Medulla oblongata (tissue), 1 donor: ENCODE data around the gene MIXL1.
"Not testable (repeated sequence)": the region's sequence is repeated elsewhere in the genome, so short reads cannot be mapped to it uniquely, and the experiment has no call there.

Source experiments
- DNase-seq: peaks from one replicate; pipeline ENCODE4 v3.0.0-alpha.2; 2015; ENCODE audit errors: extremely low spot score

The MIXL1 gene

GRCh38 chr1:226215239-226215638 is 8.2 kb upstream of the MIXL1 start:
- DNase-seq: no peak

DNA sequence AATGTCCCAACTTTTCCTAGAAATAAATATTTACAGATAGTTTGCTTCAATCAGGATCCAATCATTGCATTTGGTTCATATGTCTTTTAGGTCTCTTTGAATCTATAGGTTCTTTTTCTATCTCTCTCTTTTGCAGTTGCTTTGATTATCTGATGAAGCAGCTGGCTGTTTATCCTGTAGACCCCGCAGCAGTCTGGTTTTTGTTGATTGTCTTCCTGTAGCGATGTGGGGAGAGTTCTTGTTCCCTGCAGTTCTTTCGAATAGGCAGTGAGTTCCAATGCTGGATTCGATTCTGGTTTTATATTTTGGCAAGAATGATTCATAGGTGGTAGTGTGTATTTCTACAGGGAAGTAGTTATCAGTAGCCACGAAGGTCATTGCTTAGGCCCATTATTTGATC is 7.4 kb upstream of the MIXL1 start:
- DNase-seq: no peak

DNA sequence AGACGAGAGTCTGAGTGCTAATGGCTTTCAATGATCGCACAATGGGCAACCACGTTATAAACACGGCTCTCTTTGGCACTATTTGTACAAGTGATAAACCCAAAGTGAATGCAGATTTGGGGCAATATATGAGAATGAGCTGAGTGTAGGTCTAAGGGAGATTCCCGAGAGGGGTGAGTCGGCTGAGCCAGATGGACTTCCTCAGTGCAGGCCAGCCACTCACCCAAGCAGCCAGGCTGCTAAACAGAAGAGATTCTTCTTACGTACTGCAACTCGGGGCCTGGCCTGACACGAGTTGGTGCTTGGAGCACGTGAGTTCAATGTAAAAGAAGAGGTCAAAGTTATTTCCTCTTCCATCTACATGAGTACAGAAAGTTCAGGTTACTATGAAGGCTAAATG is 6.2 kb upstream of the MIXL1 start:
- no peak for DNase-seq

DNA sequence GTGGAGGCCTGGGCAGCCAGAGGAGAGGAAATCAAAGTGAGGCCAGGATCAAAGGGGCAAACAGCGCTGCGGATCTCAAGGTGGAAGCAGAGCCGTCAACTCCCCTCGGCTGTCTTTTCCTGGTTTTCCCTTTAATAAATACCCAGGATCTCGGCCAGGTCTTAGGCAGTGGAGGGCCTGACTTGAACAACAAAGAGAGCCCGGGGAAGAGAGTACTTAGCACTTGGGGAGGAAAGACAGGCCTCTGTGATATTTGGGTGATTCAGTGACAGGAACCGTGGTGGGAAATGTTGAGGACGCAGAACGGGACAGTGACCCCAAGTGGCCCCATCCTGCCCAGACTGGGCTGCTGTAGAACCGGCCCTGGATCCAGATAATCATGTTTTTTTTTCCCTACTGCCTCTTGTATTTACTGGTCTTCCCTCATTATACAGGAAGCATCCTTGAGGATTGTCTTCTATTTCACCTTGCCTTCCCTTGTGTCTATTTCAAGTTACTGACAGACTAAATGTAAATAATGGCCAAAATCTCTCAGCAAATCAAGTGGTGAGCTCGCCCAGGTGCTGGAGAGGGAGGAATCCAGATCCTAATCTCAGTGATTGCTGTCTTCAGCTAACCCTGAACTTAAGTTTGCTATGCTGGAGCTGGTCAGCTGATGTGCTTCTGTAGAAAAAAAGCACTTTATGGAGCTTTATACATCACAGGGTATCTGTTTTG is 2.8 kb upstream of the MIXL1 start:
- no peak for DNase-seq

DNA sequence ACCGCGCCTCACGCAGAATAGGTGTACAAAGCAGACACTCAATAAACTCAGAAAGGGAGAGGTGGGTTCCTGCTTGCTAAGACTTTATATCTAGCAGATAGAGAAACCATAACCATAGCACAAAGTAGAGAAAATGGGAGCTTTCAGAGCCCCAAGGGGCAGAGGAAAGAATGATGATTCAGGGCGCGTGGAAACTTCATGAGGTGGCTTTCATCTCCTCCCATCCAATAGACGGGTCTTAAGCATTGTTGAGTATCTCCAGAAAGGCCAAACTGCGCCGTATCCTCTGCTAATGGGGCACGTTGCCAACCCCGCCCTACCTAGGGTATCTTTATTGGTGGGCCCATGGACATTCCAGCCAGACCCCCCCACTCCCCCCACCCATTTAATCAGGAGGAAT is 778 bp upstream of the MIXL1 start:
- DNase-seq: no peak

DNA sequence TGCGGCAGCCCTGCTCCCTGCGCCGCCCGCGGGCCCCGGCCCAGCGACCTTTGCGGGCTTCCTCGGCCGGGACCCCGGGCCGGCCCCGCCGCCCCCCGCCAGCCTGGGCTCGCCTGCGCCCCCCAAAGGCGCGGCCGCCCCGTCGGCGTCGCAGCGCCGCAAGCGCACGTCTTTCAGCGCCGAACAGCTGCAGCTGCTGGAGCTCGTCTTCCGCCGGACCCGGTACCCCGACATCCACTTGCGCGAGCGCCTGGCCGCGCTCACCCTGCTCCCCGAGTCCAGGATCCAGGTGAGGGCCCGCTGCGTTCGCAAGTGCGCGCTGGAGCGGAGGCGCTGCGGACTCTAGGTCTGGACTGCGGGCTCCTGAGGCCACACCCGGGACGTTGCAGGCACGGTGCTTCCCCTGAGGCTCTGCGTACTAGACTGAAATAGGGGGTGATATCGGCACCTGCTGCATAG is 351 bp downstream of the MIXL1 start:
- DNase-seq: no peak

DNA sequence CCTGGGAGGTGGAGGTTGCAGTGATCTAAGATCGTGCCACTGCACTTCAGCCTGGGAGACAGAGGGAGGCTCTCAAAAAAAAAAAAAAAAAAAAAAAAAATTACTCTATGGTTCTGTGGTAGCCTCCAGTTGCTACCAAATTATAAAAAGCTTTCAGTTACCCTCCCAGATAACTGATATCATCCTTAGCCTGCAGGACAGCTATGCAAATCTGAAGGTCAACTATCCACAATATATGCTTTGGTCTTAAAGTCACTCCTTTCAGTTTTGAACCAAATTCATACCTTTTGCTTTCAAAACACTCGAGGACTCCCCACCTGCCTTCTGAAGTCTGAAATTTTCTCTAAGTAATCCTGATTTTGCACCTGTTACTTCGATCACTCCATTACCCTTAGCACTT is 3.1 kb downstream of the MIXL1 start:
- no peak for DNase-seq

GRCh38 chr1:226233293-226233692 is 9.8 kb downstream of the MIXL1 start:
- no peak for DNase-seq

GRCh38 chr1:226233806-226234205 is 10.3 kb downstream of the MIXL1 start:
- no peak for DNase-seq

GRCh38 chr1:226236826-226237225 is 13.4 kb downstream of the MIXL1 start:
- DNase-seq: no peak

- no peak for DNase-seq
These were observed 16.0 kb downstream of the MIXL1 start for GRCh38 chr1:226239421-226239820.

GRCh38 chr1:226248091-226248490 is 24.6 kb downstream of the MIXL1 start:
- no peak for DNase-seq

DNA sequence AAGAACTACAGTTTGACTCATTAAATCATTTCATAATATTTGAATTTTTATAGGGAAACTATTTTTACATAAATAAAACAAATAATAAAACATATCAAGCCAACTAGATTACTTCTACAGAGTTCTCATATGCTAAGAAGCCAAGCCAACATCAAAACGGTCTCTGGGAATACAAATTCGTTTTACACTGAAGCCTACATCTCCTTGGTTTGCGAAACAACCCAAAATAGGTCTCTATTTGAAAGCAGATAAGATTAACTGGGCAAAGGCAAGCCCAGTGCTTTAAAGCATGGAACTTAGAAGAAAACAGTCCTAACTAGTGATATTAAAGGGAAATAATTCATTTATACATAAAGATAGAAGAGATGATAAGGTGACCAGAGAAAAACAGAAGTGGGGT is 25.3 kb downstream of the MIXL1 start:
- no peak for DNase-seq

DNA sequence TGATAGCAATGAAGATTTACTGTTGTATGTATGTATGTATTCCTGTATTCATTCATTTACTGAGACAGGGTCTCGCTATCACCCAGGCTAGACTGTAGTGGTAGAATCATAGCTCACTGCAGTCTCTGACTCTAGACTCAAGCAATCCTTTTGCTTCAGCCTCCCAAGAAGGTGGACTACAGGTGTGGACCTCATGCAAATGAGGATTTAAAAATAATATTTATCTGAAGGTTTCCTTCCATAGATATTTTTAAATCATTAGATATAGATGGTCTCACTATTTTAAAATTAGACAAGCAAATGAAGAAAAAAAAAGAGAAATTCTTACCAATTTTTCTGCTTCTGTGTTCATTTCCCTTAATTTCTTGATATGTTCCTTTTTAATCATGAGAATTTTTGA is 27.0 kb downstream of the MIXL1 start:
- DNase-seq: no peak

DNA sequence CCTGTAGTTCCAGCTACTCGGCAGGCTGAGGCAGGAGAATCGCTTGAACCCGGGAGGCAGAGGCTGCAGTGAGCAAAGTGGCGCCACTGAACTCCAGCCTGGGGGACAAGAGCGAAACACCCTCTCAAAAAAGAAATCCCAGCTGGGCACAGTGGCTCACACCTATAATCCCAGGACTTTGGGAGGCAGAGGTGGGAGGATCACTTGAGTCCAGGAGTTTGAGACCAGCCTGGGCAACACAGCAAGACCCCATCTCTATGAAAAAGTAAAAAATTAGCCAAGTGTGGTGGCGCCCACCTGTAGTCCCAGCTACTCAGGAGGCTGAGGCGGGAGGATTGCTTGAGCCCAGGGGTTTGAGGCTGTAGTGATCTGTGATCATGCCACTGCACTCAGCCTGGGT is 29.4 kb downstream of the MIXL1 start:
- DNase-seq: not testable (repeated sequence)

DNA sequence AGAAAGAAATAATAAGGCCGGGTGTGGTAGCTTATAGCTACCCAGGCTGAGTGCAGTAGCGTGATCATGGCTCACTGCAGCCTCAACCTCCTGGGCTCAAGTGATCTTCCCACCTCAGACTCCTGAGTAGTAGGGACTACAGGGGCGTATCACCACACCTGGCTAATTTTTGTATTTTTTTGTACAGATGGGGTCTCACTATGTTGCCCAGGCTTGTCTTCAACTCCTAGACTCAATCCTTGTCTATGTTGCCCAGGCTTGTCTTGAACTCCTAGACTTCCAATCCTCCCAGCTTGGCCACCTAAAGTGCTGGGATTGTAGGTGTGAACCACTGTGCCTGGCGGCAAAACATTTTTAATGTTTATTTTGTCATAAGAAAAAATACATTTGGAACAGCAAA is 30.5 kb downstream of the MIXL1 start:
- DNase-seq: no peak

- no peak for DNase-seq
These were observed 31.9 kb downstream of the MIXL1 start for GRCh38 chr1:226255380-226255779.

DNA sequence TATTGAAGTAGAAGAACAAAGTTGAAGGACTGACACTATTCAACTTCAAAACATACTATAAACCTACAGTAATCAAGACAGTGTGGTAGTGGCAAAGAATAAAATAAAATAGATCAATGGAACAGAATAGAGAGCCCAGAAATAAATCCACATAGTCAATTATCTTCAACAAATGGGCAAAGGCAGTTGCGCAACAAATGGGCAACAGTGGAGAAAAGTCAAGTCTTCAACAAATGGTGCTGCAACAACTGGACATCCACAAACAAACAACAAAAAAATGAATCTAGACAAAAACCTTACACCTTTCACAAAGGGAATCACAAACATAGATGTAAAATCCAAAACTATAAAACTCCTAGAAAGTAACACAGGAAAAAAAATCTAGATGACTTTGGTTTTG is 38.4 kb downstream of the MIXL1 start:
- DNase-seq: no peak

DNA sequence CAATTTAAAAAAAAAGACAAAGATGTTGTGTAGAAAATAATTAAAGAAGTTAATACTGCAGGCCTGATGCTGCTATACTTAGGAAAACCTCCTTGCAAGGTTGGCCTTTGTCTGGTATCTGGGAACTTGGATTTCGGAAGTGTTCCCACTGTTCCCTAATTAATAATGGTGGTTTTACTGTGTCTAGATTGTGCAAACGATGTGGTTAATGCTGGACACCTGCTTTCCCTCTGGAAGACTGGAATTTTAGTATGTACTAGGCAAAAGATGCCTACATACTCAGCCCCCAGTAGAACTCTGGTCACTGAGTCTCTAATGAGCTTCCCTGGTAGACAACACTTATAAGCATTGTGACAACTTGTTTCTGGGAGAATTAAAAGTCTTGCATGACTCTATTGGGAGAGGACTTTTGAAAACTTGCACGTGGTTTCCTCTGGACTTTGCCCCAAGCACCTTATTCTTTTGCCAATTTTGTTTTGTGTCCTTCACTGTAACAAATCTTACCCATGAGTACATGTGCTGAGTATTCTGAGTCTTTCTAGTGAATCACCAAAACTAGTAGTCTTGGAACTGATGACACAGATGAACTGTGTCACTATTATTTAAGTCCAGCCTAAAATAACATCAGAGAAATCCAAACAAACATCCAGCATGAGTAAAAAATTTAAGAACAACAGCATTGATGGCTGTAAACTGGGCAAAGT is 45.1 kb downstream of the MIXL1 start:
- DNase-seq: no peak

GRCh38 chr1:226272233-226272902 is 48.9 kb downstream of the MIXL1 start:
- DNase-seq: not testable (repeated sequence)

DNA sequence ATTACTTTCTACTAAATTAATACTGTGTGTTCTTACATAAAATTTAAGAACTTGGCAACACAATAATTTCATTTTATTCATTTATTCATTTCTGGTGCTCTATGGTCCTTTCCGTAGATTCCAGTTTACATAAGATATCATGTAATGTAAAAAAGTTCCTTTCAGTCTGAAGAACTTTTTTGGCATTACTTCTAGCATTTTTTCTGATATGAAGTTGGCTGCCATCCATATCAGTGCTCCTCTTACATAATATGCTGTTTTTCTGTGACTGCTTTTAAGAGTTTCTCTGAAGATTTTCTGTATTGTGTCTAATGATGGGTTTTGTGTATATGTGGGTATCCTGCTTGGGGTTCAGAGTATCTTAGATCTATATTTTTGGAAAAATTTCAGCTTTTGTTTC is 50.7 kb downstream of the MIXL1 start:
- no peak for DNase-seq

GRCh38 chr1:226276077-226276682 is 52.7 kb downstream of the MIXL1 start:
- no peak for DNase-seq
